Islet of Langerhans (tissue), 1 donor: ENCODE data around the gene AGBL5.

Source experiments
- FAIRE-seq: peaks from one replicate; lab custom pipeline; 2011; peaks lifted over from hg19 to GRCh38; lab: Jason Lieb, UNC

The AGBL5 gene

DNA sequence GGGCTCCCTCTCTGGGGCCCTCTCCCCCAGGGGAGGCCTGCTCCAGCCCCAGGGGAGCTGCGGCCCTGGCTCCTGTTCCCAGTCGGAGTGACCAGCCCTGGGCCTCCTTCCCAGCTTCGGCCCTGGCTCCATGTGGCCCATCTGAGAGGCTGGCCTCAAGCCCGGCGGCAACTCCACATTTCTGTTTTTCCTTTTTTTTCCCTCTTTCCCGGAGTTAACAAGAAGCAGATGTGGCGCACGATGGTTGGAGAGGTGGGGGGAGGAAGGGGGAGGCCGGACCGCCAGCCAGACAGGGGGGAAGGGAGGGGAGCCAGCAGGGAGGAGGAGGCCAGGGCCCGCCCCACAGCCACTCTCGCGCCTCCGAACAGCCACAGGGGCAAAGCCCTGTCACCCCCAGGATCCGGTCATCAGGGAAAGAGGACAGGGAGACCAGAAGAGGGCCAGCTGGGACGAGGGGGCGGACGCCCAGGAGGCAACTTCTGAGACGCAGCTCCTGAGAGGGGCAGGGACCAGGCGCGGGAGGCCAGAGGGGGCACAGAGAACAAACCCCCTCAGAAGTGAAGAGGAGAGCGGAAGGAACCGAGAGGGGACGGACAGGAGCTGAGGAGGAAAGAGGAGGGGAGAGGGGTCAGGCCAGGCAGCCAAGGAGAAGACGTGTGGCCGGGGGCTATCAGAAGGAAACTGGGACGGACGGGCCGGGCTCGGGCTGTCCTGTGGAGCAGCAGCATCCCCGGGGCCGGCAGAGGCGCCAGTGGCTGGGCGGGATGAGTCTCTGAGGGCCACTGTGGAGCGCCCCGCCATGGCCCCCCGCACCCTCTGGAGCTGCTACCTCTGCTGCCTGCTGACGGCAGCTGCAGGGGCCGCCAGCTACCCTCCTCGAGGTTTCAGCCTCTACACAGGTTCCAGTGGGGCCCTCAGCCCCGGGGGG lies 27.1 kb downstream of the AGBL5 start, which contains the start of gene EMILIN1:
Gene EMILIN1 (plus strand): TSS at position 349 of the 928 bp plus-strand sequence. CDS start 451 bp downstream, at position 800.
- FAIRE-seq: no peak

DNA sequence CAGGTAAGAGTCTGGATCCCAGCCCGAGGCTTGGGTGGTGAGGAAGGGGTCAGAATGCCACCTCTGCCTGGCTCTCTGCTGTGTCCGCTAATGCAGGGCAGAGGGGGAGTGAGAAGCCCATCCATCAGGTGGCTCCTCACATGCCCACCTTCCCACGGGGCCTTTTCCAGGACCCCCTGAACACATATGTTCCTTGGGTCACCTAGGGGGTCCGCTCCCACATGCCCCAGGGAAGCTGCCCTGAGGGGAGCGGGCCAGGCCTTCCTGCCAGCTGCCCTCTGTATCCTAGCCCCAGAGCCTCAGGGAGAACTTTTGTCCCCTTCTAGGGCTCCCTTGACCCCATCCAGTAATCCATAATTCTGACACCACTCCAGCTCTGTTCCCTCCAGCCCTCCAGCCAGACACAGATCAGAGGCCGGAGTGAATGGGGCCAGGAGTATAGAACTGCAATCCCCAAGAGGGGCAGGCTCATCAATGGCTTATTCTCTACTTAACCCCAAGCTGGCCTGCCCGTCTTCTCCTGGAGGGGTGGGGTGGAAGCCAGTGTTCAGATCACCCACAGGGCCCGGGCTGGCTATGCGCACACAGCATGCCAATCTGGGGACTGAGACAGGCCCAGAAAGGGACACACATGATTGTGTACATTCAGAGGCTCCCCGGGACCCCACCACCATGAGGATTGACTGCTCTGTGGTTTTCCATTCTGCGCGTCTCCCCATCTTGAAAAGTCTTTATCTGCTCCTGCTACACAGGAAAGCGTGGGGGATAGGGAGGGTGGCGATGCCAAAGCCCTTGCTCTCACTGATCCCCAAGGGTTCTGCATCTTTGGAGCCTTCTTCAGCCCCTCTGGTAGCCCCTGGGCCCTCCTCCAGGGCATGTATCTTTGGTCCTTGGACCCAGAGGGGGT lies 28.0 kb downstream of the AGBL5 start:
- FAIRE-seq: no peak

DNA sequence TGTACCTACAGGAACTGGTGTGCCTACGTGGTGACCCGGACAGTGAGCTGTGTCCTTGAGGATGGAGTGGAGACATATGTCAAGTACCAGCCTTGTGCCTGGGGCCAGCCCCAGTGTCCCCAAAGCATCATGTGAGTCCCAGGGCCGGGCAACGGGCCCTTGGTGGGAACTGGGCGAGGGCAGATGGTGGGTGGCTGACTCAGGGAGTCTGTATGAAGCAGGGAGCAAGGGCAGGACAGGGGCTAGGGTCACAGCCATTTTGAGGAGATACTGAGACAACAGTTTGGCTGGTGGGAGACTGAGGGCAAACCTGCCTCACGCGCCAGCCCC lies 28.6 kb downstream of the AGBL5 start:
- FAIRE-seq: no peak

DNA sequence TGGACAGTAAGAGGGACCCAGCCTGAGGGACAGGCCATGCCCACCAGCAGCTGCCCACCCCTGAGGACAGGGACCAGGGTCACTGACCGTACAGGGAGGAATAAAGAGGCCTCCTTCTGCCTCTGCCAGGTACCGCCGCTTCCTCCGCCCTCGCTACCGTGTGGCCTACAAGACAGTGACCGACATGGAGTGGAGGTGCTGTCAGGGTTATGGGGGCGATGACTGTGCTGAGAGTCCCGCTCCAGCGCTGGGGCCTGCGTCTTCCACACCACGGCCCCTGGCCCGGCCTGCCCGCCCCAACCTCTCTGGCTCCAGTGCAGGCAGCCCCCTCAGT lies 29.1 kb downstream of the AGBL5 start:
- no peak for FAIRE-seq

DNA sequence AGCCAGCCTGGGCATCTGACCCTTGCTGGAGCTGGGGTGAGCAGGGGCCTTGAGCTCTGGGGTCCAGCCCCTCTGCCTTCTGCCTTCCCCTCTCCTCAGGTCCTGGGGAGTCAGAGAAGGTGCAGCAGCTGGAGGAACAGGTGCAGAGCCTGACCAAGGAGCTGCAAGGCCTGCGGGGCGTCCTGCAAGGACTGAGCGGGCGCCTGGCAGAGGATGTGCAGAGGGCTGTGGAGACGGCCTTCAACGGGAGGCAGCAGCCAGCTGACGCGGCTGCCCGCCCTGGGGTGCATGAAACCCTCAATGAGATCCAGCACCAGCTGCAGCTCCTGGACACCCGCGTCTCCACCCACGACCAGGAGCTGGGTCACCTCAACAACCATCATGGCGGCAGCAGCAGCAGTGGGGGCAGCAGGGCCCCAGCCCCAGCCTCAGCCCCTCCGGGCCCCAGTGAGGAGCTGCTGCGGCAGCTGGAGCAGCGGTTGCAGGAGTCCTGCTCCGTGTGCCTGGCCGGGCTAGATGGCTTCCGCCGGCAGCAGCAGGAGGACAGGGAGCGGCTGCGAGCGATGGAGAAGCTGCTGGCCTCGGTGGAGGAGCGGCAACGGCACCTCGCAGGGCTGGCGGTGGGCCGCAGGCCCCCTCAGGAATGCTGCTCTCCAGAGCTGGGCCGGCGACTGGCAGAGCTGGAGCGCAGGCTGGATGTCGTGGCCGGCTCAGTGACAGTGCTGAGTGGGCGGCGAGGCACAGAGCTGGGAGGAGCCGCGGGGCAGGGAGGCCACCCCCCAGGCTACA lies 30.7 kb downstream of the AGBL5 start:
- no peak for FAIRE-seq

DNA sequence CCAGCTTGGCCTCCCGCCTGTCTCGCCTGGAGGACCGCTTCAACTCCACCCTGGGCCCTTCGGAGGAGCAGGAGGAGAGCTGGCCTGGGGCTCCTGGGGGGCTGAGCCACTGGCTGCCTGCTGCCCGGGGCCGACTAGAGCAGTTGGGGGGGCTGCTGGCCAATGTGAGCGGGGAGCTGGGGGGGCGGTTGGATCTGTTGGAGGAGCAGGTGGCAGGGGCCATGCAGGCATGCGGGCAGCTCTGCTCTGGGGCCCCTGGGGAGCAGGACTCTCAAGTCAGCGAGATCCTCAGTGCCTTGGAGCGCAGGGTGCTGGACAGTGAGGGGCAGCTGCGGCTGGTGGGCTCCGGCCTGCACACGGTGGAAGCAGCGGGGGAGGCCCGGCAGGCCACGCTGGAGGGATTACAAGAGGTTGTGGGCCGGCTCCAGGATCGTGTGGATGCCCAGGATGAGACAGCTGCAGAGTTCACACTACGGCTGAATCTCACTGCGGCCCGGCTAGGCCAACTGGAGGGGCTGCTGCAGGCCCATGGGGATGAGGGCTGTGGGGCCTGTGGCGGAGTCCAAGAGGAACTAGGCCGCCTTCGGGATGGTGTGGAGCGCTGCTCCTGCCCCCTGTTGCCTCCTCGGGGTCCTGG lies 31.4 kb downstream of the AGBL5 start:
- FAIRE-seq: no peak

DNA sequence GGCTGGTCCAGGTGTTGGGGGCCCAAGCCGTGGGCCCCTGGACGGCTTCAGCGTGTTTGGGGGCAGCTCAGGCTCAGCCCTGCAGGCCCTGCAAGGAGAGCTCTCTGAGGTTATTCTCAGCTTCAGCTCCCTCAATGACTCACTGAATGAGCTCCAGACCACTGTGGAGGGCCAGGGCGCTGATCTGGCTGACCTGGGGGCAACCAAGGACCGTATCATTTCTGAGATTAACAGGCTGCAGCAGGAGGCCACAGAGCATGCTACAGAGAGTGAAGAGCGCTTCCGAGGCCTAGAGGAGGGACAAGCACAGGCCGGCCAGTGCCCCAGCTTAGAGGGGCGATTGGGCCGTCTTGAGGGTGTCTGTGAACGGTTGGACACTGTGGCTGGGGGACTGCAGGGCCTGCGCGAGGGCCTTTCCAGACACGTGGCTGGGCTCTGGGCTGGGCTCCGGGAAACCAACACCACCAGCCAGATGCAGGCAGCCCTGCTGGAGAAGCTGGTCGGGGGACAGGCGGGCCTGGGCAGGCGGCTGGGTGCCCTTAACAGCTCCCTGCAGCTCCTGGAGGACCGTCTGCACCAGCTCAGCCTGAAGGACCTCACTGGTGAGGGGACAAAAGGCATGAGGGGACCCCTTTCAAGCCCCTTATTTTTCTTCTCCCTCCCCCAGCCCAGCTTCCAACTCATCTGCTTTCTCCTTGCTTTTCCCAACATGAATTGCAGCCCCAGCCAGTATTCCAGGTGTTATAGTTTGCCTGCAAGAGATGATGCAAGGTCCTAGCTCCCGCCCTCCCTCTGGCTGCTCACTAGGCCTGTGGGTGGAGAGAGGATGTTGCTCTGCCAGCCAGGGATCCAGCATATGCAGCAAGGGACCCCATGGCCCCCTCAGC lies 32.2 kb downstream of the AGBL5 start:
- FAIRE-seq: no peak

DNA sequence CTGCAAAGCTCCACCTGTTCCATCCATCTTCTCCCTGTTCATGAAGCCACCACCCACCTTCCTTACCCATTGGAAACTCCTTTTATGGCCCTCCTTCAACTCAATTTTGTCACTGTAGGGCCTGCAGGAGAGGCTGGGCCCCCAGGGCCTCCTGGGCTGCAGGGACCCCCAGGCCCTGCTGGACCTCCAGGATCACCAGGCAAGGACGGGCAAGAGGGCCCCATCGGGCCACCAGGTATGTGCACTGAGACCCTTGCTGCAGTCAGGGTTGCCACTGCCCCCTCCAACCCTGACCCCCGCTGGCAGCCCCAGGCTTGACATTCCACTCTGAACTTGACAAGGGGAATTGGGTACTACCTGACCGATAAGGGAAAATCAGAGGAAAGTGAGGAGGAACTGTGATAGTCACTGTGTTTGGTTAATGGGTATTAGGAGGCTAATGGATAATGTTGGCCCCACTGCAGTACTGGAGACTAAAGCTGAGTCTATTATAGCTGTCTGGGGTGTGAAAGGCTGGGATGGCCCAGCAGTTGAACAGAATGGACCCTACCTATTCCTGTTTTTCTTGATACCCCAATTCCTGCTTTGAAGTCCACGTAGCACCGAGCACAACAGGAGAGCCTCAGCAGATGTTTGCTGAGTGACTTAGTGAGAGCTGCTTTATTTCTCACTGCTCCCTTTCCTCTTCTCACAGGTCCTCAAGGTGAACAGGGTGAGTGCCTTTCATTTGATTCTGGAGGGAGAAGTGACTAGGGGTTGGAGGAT lies 33.0 kb downstream of the AGBL5 start:
- FAIRE-seq: no peak

DNA sequence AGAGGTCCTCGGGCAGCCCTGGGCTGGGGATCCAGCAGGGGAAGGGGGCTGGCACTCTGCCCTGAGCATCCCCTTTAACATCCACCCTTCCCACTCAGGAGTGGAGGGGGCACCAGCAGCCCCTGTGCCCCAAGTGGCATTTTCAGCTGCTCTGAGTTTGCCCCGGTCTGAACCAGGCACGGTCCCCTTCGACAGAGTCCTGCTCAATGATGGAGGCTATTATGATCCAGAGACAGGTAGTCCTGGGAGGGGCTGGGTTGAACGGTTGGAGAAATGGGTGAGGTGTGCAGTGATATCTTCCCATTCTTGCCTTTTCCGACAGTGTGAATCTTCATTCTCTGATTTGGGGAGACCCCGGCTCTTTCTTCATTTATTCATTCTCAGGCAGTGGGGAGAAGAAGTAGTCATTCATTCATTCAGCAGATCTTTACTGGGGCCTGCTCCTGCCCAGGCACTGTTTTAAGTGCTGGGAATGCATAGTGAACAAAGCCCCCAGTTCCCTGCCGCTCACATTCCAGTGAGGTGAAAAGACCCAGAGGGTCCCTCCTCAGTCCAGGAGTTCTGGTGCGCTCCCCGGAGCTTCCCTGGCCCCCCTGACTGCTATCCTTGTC lies 33.7 kb downstream of the AGBL5 start:
- FAIRE-seq: no peak

DNA sequence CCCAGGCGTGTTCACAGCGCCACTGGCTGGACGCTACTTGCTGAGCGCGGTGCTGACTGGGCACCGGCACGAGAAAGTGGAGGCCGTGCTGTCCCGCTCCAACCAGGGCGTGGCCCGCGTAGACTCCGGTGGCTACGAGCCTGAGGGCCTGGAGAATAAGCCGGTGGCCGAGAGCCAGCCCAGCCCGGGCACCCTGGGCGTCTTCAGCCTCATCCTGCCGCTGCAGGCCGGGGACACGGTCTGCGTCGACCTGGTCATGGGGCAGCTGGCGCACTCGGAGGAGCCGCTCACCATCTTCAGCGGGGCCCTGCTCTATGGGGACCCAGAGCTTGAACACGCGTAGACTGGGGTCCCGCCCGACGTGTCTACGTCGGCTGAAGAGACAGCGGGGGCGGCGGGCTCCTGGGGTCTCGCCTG lies 34.2 kb downstream of the AGBL5 start:
- FAIRE-seq: no peak

DNA sequence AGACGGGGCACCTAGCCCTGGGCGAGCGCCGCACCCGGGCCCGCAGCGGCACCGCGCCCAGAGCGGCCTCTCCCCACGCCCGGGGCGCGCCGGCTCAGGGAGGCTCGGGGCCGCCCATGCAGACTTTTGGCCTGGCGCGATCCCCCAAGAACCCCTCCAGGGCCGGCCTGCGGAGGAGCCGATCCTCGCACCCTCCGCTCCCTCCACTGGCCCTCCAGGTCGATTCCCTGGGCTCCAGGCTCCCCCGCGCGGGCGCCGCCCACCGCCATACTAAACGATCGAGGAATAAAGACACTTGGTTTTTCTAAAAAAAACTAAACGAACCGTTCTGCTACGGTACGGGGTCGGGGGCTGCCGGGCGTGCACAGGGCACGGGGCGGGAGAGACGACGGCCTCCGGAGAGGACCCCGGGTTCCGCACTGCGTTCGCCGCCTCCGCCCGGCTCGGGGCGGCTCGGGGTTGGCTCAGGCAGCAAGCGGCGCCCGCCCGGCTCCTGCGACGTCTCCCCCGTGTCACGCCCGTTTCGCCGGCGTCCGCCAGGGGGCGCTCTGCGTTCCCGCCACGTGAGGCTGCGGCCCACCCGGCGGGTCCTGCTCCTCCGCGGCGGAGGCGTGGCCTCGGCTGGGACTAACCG lies 34.7 kb downstream of the AGBL5 start:
- FAIRE-seq: no peak

DNA sequence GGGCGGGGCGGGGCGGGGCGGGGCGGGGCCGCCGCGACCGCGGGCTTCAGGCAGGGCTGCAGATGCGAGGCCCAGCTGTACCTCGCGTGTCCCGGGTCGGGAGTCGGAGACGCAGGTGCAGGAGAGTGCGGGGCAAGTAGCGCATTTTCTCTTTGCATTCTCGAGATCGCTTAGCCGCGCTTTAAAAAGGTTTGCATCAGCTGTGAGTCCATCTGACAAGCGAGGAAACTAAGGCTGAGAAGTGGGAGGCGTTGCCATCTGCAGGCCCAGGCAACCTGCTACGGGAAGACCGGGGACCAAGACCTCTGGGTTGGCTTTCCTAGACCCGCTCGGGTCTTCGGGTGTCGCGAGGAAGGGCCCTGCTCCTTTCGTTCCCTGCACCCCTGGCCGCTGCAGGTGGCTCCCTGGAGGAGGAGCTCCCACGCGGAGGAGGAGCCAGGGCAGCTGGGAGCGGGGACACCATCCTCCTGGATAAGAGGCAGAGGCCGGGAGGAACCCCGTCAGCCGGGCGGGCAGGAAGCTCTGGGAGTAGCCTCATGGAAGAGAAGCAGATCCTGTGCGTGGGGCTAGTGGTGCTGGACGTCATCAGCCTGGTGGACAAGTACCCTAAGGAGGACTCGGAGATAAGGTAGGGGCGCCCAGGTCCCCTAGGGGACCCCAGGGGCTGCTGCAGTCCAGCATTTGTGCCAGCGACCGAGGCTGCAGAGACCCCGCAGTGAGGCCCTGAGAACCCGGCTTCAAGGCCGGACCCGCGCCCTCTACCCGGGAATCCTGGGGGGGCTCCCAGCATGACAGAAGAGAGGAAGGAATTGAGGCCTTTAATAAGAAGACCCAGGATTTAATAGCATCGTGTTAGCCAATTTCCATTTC lies 35.5 kb downstream of the AGBL5 start, which contains the start of gene KHK:
Gene KHK (plus strand): TSS at position 49 of the 870 bp plus-strand sequence. CDS start 488 bp downstream, at position 537.
- no peak for FAIRE-seq

DNA sequence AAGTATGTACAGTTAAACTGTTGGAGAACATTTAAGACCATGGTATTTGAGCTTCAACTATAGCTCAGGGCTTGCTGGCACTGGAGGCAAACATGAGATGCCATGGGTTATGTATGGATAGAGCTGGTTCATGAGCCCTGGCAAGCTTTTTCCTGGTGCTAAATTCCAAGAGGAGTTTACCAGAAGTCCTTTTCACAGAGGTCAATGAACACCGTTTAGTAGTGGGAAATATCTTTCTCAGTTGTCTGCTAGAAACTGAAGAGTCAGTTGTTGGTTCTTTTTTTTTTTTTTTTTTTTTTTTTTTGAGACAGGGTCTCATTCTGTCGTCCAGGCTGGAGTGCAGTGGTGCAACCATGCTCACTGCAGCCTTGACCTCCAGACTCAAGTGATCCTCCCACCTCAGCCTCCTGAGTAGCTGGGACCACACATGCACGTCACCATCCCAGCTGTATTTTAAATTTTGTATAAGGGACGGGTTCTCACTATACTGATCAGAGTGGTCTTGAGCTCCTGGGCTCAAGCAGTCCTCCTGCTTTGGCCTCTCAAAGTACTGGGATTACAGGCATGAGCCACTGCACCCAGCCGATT lies 36.4 kb downstream of the AGBL5 start:
- FAIRE-seq: no peak

DNA sequence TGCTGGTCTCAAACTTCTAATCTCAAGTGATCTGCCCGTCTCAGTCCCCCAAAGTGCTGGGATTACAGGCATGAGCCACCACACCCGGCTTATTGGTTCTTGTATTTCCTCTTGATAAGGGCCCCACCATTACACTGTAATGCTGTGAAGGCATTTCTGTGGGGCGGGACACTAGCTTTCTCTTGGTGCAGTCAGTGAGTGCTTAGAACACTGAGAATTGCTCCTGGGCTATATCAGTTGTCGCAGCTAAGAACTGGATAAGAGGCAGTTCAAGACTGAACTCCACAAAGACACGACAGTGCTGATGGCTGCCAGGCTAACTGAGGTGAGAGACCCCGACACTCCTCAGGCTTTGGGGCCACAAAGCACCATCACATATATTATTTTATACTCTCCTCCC lies 37.2 kb downstream of the AGBL5 start:
- no peak for FAIRE-seq

DNA sequence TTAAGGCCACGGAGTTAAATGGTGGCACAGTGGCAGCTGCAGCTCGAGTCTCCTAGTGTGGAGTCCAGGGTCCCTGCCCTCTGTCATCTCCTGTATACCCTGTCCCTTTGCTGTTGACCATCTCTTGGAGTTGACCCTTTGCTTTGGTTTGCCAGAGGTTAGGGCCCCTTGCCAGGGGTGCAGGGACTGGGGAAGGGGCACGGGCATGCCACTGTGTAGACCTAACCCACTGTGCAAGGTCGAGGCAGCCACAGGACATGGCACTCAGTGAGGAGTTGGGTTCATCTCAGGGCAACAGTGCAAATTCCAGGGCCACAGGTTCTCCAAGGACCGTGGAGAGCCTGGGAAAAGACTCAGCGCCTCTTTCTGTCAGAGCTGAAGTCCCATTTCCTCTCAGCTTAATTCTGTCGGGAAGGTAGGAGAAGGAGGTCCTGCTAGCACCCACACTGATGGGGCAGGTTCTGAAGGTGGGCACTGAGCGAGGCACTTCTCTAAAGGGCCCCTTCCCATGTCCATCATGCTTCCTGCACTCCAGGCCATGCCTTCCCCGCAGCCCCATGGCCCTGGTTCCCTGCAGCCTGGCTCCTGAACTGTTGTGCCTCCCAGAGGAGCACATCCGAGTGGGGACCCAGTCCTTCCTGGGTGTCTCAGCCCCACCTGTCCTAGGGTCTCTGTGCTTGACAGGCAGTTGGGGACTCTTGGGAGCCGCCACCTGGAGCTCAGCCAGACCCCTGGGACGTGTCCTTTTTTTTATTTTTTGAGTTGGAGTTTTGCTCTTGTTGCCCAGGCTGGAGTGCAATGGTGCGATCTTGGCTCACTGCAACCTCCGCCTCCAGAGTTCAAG lies 37.9 kb downstream of the AGBL5 start:
- FAIRE-seq: no peak
